Stimulated activated naive CD8-positive, alpha-beta T cell treated with anti-CD3 and anti-CD28 coated beads, Interleukin-15, amount 100 ng/mL, for 72 hours (primary cell): ENCODE data around the gene MAP1LC3B.
"Not testable (repeated sequence)": the region's sequence is repeated elsewhere in the genome, so short reads cannot be mapped to it uniquely, and the experiment has no call there.

Source experiments
- ATAC-seq: fragments of 150-1000 bp; cut with Tn5 transposase; 2 replicates; pipeline ENCODE4 v1.10.0; 2021; ENCODE audit warnings: mild to moderate bottlenecking, moderate library complexity
- DNase-seq, 2 donors: peaks; one replicate each; pipeline ENCODE4 v3.0.0; 2021 to 2022
- H3K27ac Mint-ChIP-seq, 2 donors: one replicate each; pipeline ENCODE4 v1.8.0; 2022; ENCODE audit warnings: mild to moderate bottlenecking in 2 of 2, mixed read lengths in 2 of 2, moderate library complexity in 2 of 2
- H3K27me3 Mint-ChIP-seq: one replicate; pipeline ENCODE4 v1.8.0; 2022; ENCODE audit warnings: mixed read lengths
- H3K4me1 Mint-ChIP-seq: one replicate; pipeline ENCODE4 v1.8.0; 2022; ENCODE audit warnings: mild to moderate bottlenecking, mixed read lengths
- H3K4me3 Mint-ChIP-seq, 2 donors: one replicate each; pipeline ENCODE4 v1.8.0; 2022; ENCODE audit warnings: mild to moderate bottlenecking in 2 of 2, mixed read lengths in 2 of 2, moderate library complexity in 1 of 2
- H3K9me3 Mint-ChIP-seq, 2 donors: one replicate each; pipeline ENCODE4 v1.8.0; 2022; ENCODE audit warnings: mixed read lengths in 2 of 2

MAP1LC3B gene

GRCh38 chr16:87352818-87353217, 39.3 kb upstream of the MAP1LC3B start:
- ATAC-seq (no peak), DNase-seq (no peak)
- H3K27me3 Mint-ChIP-seq, result no peaks in the 10 kb centered on the region
- no peak overlapping the region for H3K4me3 Mint-ChIP-seq
- no peak overlapping the region for H3K27ac Mint-ChIP-seq
- H3K4me1 Mint-ChIP-seq, result peaks cover 8% of the 10 kb centered on the region
- no peaks in the 10 kb centered on the region for H3K9me3 Mint-ChIP-seq

DNA sequence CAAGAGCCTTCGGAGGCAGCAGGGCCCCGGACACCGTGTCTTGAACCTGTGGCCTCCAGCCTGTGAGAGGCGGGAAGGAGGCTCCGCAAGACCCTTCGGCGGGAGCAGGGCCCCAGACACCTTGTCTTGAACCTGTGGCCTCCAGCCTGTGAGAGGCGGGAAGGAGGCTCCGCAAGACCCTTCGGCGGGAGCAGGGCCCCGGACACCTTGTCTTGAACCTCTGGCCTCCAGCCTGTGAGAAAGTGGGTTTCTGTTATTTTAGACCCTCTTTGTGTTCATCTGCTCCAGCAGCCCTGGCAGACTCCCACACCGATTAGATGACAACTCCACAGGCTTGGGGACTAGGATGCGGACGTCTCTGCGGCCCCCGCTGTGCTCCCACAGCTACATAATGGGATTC, 38.5 kb upstream of the MAP1LC3B start:
- no peaks in the 10 kb centered on the region for H3K27me3 Mint-ChIP-seq
- DNase-seq (no peak), ATAC-seq (no peak)
- no peak overlapping the region for H3K4me3 Mint-ChIP-seq
- H3K9me3 Mint-ChIP-seq, result no peaks in the 10 kb centered on the region
- H3K4me1 Mint-ChIP-seq, result no peaks in the 10 kb centered on the region
- no peak overlapping the region for H3K27ac Mint-ChIP-seq

GRCh38 chr16:87356491-87356853, 35.7 kb upstream of the MAP1LC3B start:
- Mint-ChIP-seq H3K4me1 (peaks cover 6% of the 10 kb centered on the region), H3K27ac (peak overlapping the region; percentile 12 to 49), H3K9me3 (no peaks in the 10 kb centered on the region), H3K4me3 (no peak overlapping the region), H3K27me3 (no peaks in the 10 kb centered on the region)
- no peak for ATAC-seq
- DNase-seq, result no peak

DNA sequence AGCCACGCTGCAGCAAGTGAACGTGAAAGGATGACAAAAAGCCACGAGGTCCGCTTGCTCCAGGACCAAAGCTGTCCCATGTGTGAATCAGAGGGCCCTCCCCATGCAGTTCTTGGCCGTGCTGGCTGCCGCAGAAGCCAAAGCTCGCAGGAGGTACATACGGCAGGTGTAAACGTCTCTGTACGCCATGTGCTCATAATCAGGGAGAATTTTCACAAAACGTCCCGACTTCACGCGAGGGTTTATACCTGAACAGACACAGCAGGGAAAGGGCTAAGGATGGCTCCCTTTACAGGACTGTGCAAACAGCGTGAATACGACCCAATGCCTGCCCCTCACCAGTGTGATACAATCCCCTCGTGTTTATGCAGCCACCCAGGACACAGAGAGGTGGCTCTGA, 33.9 kb upstream of the MAP1LC3B start:
- no peak overlapping the region for H3K27ac Mint-ChIP-seq

GRCh38 chr16:87358696-87359095, 33.4 kb upstream of the MAP1LC3B start:
- no peak overlapping the region for H3K4me3 Mint-ChIP-seq
- peaks cover 9% of the 10 kb centered on the region for H3K4me1 Mint-ChIP-seq
- ATAC-seq (no peak), DNase-seq (no peak)
- H3K27ac Mint-ChIP-seq, result peak overlapping the region in 1 of 2 donors; percentile 42
- no peaks in the 10 kb centered on the region for H3K27me3 Mint-ChIP-seq
- no peaks in the 10 kb centered on the region for H3K9me3 Mint-ChIP-seq

More for the DNA sequence above, 33.9 kb upstream of the MAP1LC3B start:
- Mint-ChIP-seq H3K4me3 (no peak overlapping the region), H3K27me3 (no peaks in the 10 kb centered on the region), H3K9me3 (no peaks in the 10 kb centered on the region), H3K4me1 (peaks cover 6% of the 10 kb centered on the region)
- ATAC-seq, result no peak
- no peak for DNase-seq

GRCh38 chr16:87359121-87359520, 33.0 kb upstream of the MAP1LC3B start:
- peak overlapping the region in 1 of 2 donors; percentile 71 for H3K27ac Mint-ChIP-seq
- no peak for DNase-seq
- H3K27me3 Mint-ChIP-seq, result no peaks in the 10 kb centered on the region
- no peak for ATAC-seq
- no peaks in the 10 kb centered on the region for H3K9me3 Mint-ChIP-seq
- no peak overlapping the region for H3K4me3 Mint-ChIP-seq
- peaks cover 14% of the 10 kb centered on the region for H3K4me1 Mint-ChIP-seq

DNA sequence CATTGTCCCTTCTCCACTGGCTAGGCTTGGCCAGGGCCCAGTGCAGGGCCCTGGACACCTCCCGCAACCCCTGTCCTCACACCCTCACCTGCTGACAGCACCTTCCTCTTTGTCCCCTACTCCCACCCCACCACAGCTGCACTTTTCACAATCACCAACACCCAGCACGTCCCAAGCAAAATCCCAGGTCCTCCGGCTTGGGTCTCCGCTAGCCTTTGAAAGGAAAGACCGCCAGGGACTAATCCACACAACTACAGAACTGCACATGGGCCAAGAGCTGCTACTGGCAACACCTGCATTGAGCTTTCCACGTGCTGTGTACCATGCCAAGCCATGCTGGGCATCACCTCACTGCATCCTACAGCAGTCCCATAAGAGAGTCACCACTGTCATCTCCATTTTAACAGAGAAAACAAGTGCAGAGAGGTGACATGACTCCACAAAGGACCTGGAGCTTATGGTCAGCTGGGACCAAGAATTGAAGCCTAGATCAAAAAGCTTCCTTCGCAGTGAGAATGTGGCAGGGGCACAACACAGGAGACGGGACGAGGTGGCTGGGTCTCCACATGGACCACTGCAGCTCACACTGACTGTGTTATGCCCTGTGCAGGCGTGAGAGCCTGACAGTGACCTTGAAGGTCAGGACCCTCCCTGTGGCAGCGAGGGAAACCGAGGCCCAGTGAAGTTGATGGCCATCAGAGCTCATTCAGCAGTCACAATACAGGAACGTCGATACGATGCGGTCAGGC, 31.1 kb upstream of the MAP1LC3B start:
- DNase-seq (no peak), ATAC-seq (no peak)
- peaks cover 28% of the 10 kb centered on the region for H3K4me1 Mint-ChIP-seq
- no peaks in the 10 kb centered on the region for H3K9me3 Mint-ChIP-seq
- peak overlapping the region in 1 of 2 donors; percentile 67 for H3K27ac Mint-ChIP-seq
- no peaks in the 10 kb centered on the region for H3K27me3 Mint-ChIP-seq
- H3K4me3 Mint-ChIP-seq, result no peak overlapping the region

DNA sequence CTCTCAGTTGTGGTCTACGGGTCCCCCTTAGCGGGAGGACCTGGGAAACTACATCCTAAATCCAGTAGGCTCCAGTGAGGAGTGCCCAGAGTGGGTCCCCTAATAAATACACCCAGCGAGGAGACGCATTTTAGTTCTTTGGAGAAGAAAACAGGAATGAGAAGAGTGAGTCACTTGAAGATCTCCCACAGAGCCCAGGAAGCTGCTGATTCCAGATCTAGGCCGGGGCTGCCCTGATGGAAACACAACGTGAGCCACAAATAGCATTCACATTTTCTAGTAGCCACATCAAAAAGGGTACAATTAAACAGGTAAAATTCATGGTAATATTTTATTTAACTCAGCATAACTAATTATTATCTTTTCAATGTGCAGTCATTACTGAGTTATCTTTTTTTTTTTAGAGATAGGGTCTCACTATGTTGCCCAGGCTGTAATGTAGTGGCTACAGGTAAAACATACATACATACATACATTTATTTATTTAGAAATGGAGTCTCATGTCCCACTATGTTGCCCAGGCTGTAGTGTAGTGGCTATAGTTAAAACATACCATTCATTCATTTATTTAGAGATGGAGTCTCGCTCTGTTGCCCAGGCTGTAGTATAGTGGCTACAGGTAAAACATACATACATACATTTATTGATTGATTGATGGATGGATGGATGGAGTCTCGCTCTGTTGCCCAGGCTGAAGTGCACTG, 30.1 kb upstream of the MAP1LC3B start:
- no peaks in the 10 kb centered on the region for H3K9me3 Mint-ChIP-seq
- DNase-seq (no peak), ATAC-seq (no peak)
- peak overlapping the region in 1 of 2 donors; percentile 71 for H3K27ac Mint-ChIP-seq
- no peaks in the 10 kb centered on the region for H3K27me3 Mint-ChIP-seq
- H3K4me3 Mint-ChIP-seq, result no peak overlapping the region
- peaks cover 35% of the 10 kb centered on the region for H3K4me1 Mint-ChIP-seq

DNA sequence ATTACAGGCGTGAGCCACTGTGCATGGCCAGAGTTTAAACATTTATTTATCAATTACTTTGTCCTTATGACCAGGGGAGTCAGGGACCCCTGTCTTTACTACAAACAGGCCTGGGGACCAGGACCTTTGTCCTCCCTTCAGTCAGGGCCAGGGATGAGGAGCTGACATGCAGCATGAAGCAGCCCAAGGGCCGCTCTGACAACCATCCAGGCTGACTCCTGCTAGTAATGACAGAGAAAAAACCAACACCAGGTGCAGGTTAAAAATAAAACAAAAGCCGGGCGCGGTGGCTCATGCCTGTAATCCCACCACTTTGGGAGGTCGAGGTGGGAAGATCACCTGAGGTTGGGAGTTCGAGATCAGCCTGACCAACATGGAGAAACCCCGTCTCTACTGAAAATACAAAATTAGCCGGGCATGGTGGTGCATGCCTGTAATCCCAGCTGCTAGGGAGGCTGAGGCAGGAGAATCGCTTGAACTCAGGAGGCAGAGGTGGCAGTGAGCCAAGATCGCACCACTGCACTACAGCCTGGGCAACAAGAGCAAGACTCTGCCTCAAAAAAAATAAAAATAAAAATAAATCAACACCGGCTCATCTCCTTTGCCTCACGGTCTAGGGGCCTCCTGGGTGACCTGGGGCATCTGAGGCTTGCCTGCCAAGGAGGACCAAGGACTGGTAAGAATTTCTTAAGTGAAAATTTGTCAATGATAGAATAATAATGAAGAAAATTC, 29.1 kb upstream of the MAP1LC3B start:
- H3K4me3 Mint-ChIP-seq, H3K9me3 Mint-ChIP-seq, ATAC-seq, H3K27me3 Mint-ChIP-seq, DNase-seq: not testable (repeated sequence)
- Mint-ChIP-seq H3K4me1 (peaks cover 44% of the 10 kb centered on the region), H3K27ac (peak overlapping the region in 1 of 2 donors; percentile 71)

GRCh38 chr16:87363771-87364455, 28.2 kb upstream of the MAP1LC3B start:
- peaks cover 53% of the 10 kb centered on the region for H3K4me1 Mint-ChIP-seq
- H3K4me3 Mint-ChIP-seq, result peak overlapping the region in 1 of 2 donors; percentile 48
- H3K27me3 Mint-ChIP-seq, result no peaks in the 10 kb centered on the region
- no peak for ATAC-seq
- H3K27ac Mint-ChIP-seq, result peak overlapping the region; percentile 24 to 71
- DNase-seq, result no peak
- H3K9me3 Mint-ChIP-seq, result no peaks in the 10 kb centered on the region

DNA sequence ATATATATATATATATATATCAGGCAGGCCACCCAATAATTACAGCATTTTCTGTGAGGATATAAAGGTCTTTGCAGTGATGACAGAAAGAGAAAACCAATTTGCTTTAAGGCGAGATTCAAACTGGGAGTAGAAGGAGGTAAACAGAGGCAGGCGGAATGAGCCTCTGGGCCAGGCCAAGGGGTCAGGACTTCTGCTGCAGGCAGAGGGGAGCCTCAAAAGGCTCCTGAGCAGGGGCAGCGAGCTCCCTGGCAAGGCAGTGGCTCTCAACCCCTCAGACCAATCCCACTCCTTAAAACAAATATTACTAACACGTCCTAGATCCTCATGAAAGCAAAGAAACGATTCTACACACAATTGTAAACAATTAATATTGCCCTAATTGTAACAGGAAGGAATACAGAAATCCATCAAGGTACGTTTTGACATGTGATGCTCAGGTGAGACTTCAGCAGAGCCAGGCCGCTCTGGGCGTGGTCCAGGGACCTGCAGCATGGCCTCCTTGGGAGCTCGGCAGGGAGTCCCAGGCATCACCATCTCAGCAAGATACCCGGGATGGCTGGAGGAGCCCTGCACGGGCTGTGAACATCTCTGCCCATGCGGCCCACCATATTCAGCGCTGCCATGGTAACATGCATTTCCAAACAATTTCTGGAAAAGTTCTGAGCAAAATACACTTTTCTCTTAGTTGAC, 27.0 kb upstream of the MAP1LC3B start:
- Mint-ChIP-seq H3K9me3 (no peaks in the 10 kb centered on the region), H3K27ac (no peak overlapping the region), H3K4me3 (no peak overlapping the region), H3K4me1 (peaks cover 63% of the 10 kb centered on the region), H3K27me3 (no peaks in the 10 kb centered on the region)
- DNase-seq (no peak), ATAC-seq (no peak)

DNA sequence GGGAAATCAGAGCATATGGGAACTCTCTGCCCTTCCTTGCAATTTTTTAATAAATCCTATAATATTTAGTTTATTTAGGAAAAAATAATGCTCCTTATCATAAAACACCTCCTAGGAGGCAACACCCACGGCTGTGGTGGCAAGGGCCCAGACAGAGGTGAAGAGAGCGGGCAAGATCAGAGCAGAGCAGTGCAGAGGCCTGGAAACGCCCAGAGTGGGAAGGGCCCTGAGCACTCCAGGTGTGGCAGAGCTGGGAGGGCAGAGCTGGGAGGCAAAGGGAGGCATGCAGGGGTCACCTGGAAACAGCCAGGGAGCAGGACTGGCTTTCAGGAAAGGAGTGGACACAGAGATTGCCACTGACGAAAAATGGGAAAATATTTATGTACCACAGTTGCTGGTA, 25.8 kb upstream of the MAP1LC3B start:
- Mint-ChIP-seq H3K4me3 (no peak overlapping the region), H3K27ac (no peak overlapping the region), H3K9me3 (no peaks in the 10 kb centered on the region), H3K4me1 (peaks cover 68% of the 10 kb centered on the region), H3K27me3 (no peaks in the 10 kb centered on the region)
- DNase-seq, result no peak
- no peak for ATAC-seq

GRCh38 chr16:87366930-87367329, 25.2 kb upstream of the MAP1LC3B start:
- DNase-seq, result no peak
- Mint-ChIP-seq H3K4me1 (peaks cover 74% of the 10 kb centered on the region), H3K9me3 (no peaks in the 10 kb centered on the region), H3K4me3 (no peak overlapping the region), H3K27ac (peak overlapping the region in 1 of 2 donors; percentile 13), H3K27me3 (no peaks in the 10 kb centered on the region)
- ATAC-seq, result no peak

- Mint-ChIP-seq H3K27ac (no peak overlapping the region), H3K9me3 (no peaks in the 10 kb centered on the region), H3K4me1 (peaks cover 79% of the 10 kb centered on the region), H3K4me3 (no peak overlapping the region), H3K27me3 (no peaks in the 10 kb centered on the region)
- DNase-seq (no peak), ATAC-seq (no peak)
These were observed 24.6 kb upstream of the MAP1LC3B start for GRCh38 chr16:87367529-87367928.
